GM21381 (cell line): Measurements from ENCODE around the gene NFATC4.

ENCODE experiments used
- ATAC-seq: cut with Tn5 transposase; IDR thresholded peaks from one replicate; pipeline ENCODE4 v1.9.1; 2021; ENCODE audit warnings: mild to moderate bottlenecking, moderate library complexity; ENCODE audit not compliant: unreplicated experiment

The NFATC4 gene

GRCh38 chr14:24407608-24408325 lies 39.8 kb downstream of the NFATC4 start:
- ATAC-seq = no peak

GRCh38 chr14:24408764-24409163 lies 40.8 kb downstream of the NFATC4 start:
- ATAC-seq = no peak

- no peak for ATAC-seq
These were observed 41.2 kb downstream of the NFATC4 start for GRCh38 chr14:24409192-24409591.

GRCh38 chr14:24409956-24410355 lies 42.0 kb downstream of the NFATC4 start:
- ATAC-seq = no peak

GRCh38 chr14:24411443-24412389 lies 43.7 kb downstream of the NFATC4 start:
- no peak for ATAC-seq

- no peak for ATAC-seq
These were observed 46.1 kb downstream of the NFATC4 start for GRCh38 chr14:24414077-24414476.

- no peak for ATAC-seq
These were observed 46.9 kb downstream of the NFATC4 start for GRCh38 chr14:24414732-24415420.

- no peak for ATAC-seq
These were observed 47.7 kb downstream of the NFATC4 start for GRCh38 chr14:24415421-24416253.

- ATAC-seq = no peak
These were observed 48.4 kb downstream of the NFATC4 start for GRCh38 chr14:24416254-24416931.

- ATAC-seq = no peak
These were observed 49.1 kb downstream of the NFATC4 start for GRCh38 chr14:24416932-24417619.

- no peak for ATAC-seq
These were observed 50.0 kb downstream of the NFATC4 start for GRCh38 chr14:24417832-24418491.

- ATAC-seq = no peak
These were observed 50.5 kb downstream of the NFATC4 start for GRCh38 chr14:24418492-24418873.

- no peak for ATAC-seq
These were observed 54.3 kb downstream of the NFATC4 start for GRCh38 chr14:24422261-24422660.

- ATAC-seq = no peak
These were observed 55.0 kb downstream of the NFATC4 start for GRCh38 chr14:24422694-24423601.

- ATAC-seq = no peak
These were observed 57.7 kb downstream of the NFATC4 start for GRCh38 chr14:24425704-24426103.

GRCh38 chr14:24426150-24426911 lies 58.3 kb downstream of the NFATC4 start:
- ATAC-seq = no peak

GRCh38 chr14:24426912-24427536 lies 59.0 kb downstream of the NFATC4 start:
- ATAC-seq = no peak
